IMR-90 (cell line): Measurements from ENCODE around the gene AP3D1. TPM values are rescaled to one million over a fixed set of nuclear protein-coding genes. Genes with fewer than 3 reads are reported as not detected.

Source experiments
- ATAC-seq: fragments of 200-7000 bp; cut with Tn5 transposase; 2 replicates; pipeline ENCODE4 v1.9.1; 2020; ENCODE audit warnings: low read depth, mild to moderate bottlenecking, moderate library complexity
- BruUV-seq: library from RNA; stranded (reverse); fragments of 400-500 nt; replicated peaks from 2 replicates; lab custom pipeline; 2021; lab: Mats Ljungman, UMichigan
- CTCF ChIA-PET: fragments of 300-600 bp; formaldehyde crosslinking; extraction: SDS; loops from one replicate; lab custom pipeline; 2021; ENCODE audit warnings: antibody characterized with exemption; lab: Yijun Ruan, JAX
- POLR2A ChIA-PET: fragments of 300-600 bp; sonication (Branson Sonifier 250); formaldehyde crosslinking; loops from one replicate; lab custom pipeline; 2022; ENCODE audit warnings: antibody characterized with exemption; ENCODE audit not compliant: unreplicated experiment; lab: Charles Lee
- DNase-seq: peaks from one replicate; pipeline ENCODE4 v3.0.0; 2013
- H2AFZ ChIP-seq: replicated peaks from 2 replicates; pipeline ENCODE3; 2013; ENCODE audit warnings: low read length, mild to moderate bottlenecking; ENCODE audit not compliant: poor library complexity
- H2AK5ac ChIP-seq: 2 replicates; pipeline ENCODE4 v1.6.1; 2013; ENCODE audit warnings: low read depth, low read length, inconsistent platforms
- H2AK9ac ChIP-seq: replicated peaks from 2 replicates; pipeline ENCODE3; 2013; ENCODE audit warnings: mild to moderate bottlenecking, low read depth, low read length, moderate library complexity; ENCODE audit not compliant: poor library complexity
- H2BK120ac ChIP-seq: 2 replicates; pipeline ENCODE4 v1.6.1; 2013; ENCODE audit warnings: low read depth, low read length, inconsistent platforms
- H2BK15ac ChIP-seq: 3 replicates; pipeline ENCODE4 v1.6.1; 2013; ENCODE audit warnings: low read depth, low read length, inconsistent platforms
- H2BK20ac ChIP-seq: 2 replicates; pipeline ENCODE4 v1.6.1; 2013; ENCODE audit warnings: low read depth, mild to moderate bottlenecking, inconsistent platforms, low read length, moderate library complexity
- H2BK5ac ChIP-seq: 2 replicates; pipeline ENCODE4 v1.6.1; 2013; ENCODE audit warnings: mild to moderate bottlenecking, low read depth, low read length, inconsistent platforms; ENCODE audit not compliant: poor library complexity, severe bottlenecking
- H3K14ac ChIP-seq: replicated peaks from 2 replicates; pipeline ENCODE4 v1.6.1; 2013; ENCODE audit warnings: low read depth, low read length, inconsistent platforms
- H3K18ac ChIP-seq: 2 replicates; pipeline ENCODE4 v1.6.1; 2013; ENCODE audit warnings: low read depth, low read length, control low read depth
- H3K23ac ChIP-seq: 2 replicates; pipeline ENCODE4 v1.6.1; 2013; ENCODE audit warnings: low read depth, low read length, inconsistent platforms
- H3K27ac ChIP-seq: 2 replicates; pipeline ENCODE4 v1.5.1; 2013; ENCODE audit warnings: mild to moderate bottlenecking, control low read depth, low read length; ENCODE audit not compliant: insufficient read depth
- H3K27me3 ChIP-seq: 2 replicates; pipeline ENCODE4 v1.6.1; 2013; ENCODE audit warnings: low read length; ENCODE audit not compliant: control insufficient read depth, insufficient read depth
- H3K36me3 ChIP-seq: 2 replicates; pipeline ENCODE4 v1.6.1; 2013; ENCODE audit warnings: low read length, mixed read lengths; ENCODE audit not compliant: control insufficient read depth, insufficient read depth
- H3K4ac ChIP-seq: 2 replicates; pipeline ENCODE4 v1.6.1; 2013; ENCODE audit warnings: low read depth, low read length, inconsistent platforms
- H3K4me1 ChIP-seq: 2 replicates; pipeline ENCODE4 v1.6.1; 2013; ENCODE audit warnings: low read length, mixed read lengths; ENCODE audit not compliant: control insufficient read depth, insufficient read depth
- H3K4me2 ChIP-seq: 2 replicates; pipeline ENCODE4 v1.6.1; 2013; ENCODE audit warnings: low read depth, mild to moderate bottlenecking, control low read depth, low read length, moderate library complexity
- H3K4me3 ChIP-seq: 2 replicates; pipeline ENCODE4 v1.5.1; 2013; ENCODE audit warnings: low read depth, mild to moderate bottlenecking, control low read depth, low read length, moderate library complexity; ENCODE audit not compliant: insufficient read depth
- H3K56ac ChIP-seq: 2 replicates; pipeline ENCODE4 v1.6.1; 2013; ENCODE audit warnings: low read length, inconsistent platforms; ENCODE audit not compliant: insufficient read depth; ENCODE audit errors: extremely low read depth
- H3K79me1 ChIP-seq, 2 experiments: 2 replicates each; pipeline ENCODE4 v1.6.1; 2013; ENCODE audit warnings: low read length in 2 of 2, inconsistent platforms in 1 of 2, low read depth in 1 of 2
- H3K9ac ChIP-seq: 2 replicates; pipeline ENCODE4 v1.6.1; 2013; ENCODE audit warnings: low read depth, low read length, control low read depth
- H3K9me1 ChIP-seq: 2 replicates; pipeline ENCODE4 v1.6.1; 2013; ENCODE audit warnings: low read length, inconsistent platforms; ENCODE audit not compliant: insufficient read depth
- H3K9me3 ChIP-seq: 2 replicates; pipeline ENCODE4 v1.6.1; 2013; ENCODE audit warnings: low read length; ENCODE audit not compliant: control insufficient read depth, insufficient read depth
- H4K20me1 ChIP-seq: 2 replicates; pipeline ENCODE4 v1.6.1; 2013; ENCODE audit warnings: low read length, inconsistent platforms; ENCODE audit not compliant: insufficient read depth
- H4K5ac ChIP-seq: 2 replicates; pipeline ENCODE4 v1.6.1; 2013; ENCODE audit warnings: mild to moderate bottlenecking, low read depth, low read length, control low read depth
- H4K8ac ChIP-seq, 2 experiments: 2 replicates each; pipeline ENCODE4 v1.6.1; 2013; ENCODE audit warnings: low read depth in 2 of 2, low read length in 2 of 2, control low read depth in 1 of 2, inconsistent platforms in 1 of 2
- H4K91ac ChIP-seq: 2 replicates; pipeline ENCODE4 v1.6.1; 2013; ENCODE audit warnings: low read depth, low read length, inconsistent platforms; ENCODE audit not compliant: insufficient read depth
- BHLHE40 ChIP-seq: fragments of 150-350 bp; IDR thresholded peaks from 2 replicates; pipeline ENCODE4 v1.6.1; 2016; ENCODE audit warnings: mild to moderate bottlenecking, low read depth, low read length
- CEBPB ChIP-seq: IDR thresholded peaks from 2 replicates; pipeline ENCODE4 v1.6.1; 2012; ENCODE audit warnings: low read depth, low read length, improper control_type of control experiment
- CHD1 ChIP-seq: IDR thresholded peaks from 2 replicates; pipeline ENCODE4 v1.6.1; 2012; ENCODE audit warnings: low read depth, low read length, improper control_type of control experiment
- FOS ChIP-seq: fragments of 150-350 bp; IDR thresholded peaks from 2 replicates; pipeline ENCODE4 v1.6.1; 2016; ENCODE audit warnings: low read depth, low read length
- MAFK ChIP-seq: IDR thresholded peaks from 2 replicates; pipeline ENCODE4 v1.6.1; 2012; ENCODE audit warnings: low read depth, low read length, improper control_type of control experiment
- MAZ ChIP-seq: IDR thresholded peaks from 2 replicates; pipeline ENCODE4 v1.6.1; 2012; ENCODE audit warnings: low read depth, mild to moderate bottlenecking, low read length, improper control_type of control experiment, moderate library complexity, borderline replicate concordance
- MXI1 ChIP-seq: IDR thresholded peaks from 2 replicates; pipeline ENCODE4 v1.6.1; 2012; ENCODE audit warnings: low read depth, mild to moderate bottlenecking, low read length, moderate library complexity, borderline replicate concordance
- NFE2L2 ChIP-seq: fragments of 150-350 bp; IDR thresholded peaks from 2 replicates; pipeline ENCODE4 v1.6.1; 2016; ENCODE audit warnings: low read depth, mild to moderate bottlenecking, low read length
- POLR2A ChIP-seq: IDR thresholded peaks from 2 replicates; pipeline ENCODE4 v1.6.1; 2012; ENCODE audit warnings: mild to moderate bottlenecking, low read depth, low read length
- RAD21 ChIP-seq: IDR thresholded peaks from 2 replicates; pipeline ENCODE4 v1.6.1; 2012; ENCODE audit warnings: low read length, improper control_type of control experiment
- RCOR1 ChIP-seq: IDR thresholded peaks from 2 replicates; pipeline ENCODE4 v1.6.1; 2012; ENCODE audit warnings: mild to moderate bottlenecking, low read length, improper control_type of control experiment; ENCODE audit not compliant: insufficient replicate concordance
- RFX5 ChIP-seq: IDR thresholded peaks from 2 replicates; pipeline ENCODE4 v1.8.0; 2012; ENCODE audit warnings: low read depth, mild to moderate bottlenecking, low read length, moderate library complexity
- SMC3 ChIP-seq: fragments of 150-350 bp; IDR thresholded peaks from 2 replicates; pipeline ENCODE4 v1.6.1; 2016; ENCODE audit warnings: low read depth, mild to moderate bottlenecking, antibody characterized with exemption, low read length, moderate library complexity
- WGBS, 2 experiments: methylation state at CpG; one replicate each; pipeline versions ENCODE4 v1.1.5 to v1.1.7; 2013; ENCODE audit warnings: missing lambda C conversion rate in 2 of 2; ENCODE audit not compliant: insufficient read length in 1 of 2; ENCODE audit errors: extremely low coverage in 2 of 2; 5-methylcytosine and 5-hydroxymethylcytosine counted together
- dilution Hi-C: fragments of 300-500 bp; cut with HindIII; formaldehyde crosslinking; loops from one replicate; pipeline ENCODE4 v1.14.3; 2018; ENCODE audit warnings: low sequenced_read_pairs; ENCODE audit not compliant: unreplicated experiment
- in situ Hi-C: fragments of 300-500 bp; cut with MboI; formaldehyde crosslinking; loops from 3 replicates; pipeline ENCODE4 v1.14.3; 2019; ENCODE audit warnings: low sequenced_read_pairs, inconsistent platforms, mixed read lengths
- intact Hi-C: fragments of 100-400 bp; cut with micrococcal nuclease; formaldehyde crosslinking; loops from 2 replicates; pipeline ENCODE4 v1.10.0; 2022
- polyA plus RNA-seq, 3 experiments: library from polyadenylated mRNA; depleted of rRNA; stranded (reverse); fragments of >200 nt; gene quantifications; 2 replicates each; pipeline ENCODE4 v1.2.3, GENCODE V29; 2012; ENCODE audit warnings: low replicate concordance in 1 of 3
- total RNA-seq: library from RNA; depleted of rRNA; stranded (reverse); fragments of >200 nt; gene quantifications from 2 replicates; pipeline ENCODE4 v1.2.3, GENCODE V29; 2012
- TF ChIP-seq, protein P1 (sequence below): fragments of 150-350 bp; IDR thresholded peaks from 2 replicates; pipeline ENCODE4 v1.6.1; 2016; ENCODE audit warnings: low read depth, mild to moderate bottlenecking, low read length, moderate library complexity, borderline replicate concordance
- TF ChIP-seq, protein P2 (sequence below): conservative IDR thresholded peaks from 2 replicates; pipeline ENCODE4 v1.5.1; 2012; ENCODE audit warnings: mild to moderate bottlenecking, low read depth, low read length, improper control_type of control experiment
- TF ChIP-seq, protein P3 (sequence below): fragments of 150-350 bp; IDR thresholded peaks from 2 replicates; pipeline ENCODE4 v1.6.1; 2017; ENCODE audit warnings: mild to moderate bottlenecking, antibody characterized with exemption, low read length, low read depth

AP3D1 gene
- total and polyA plus RNA-seq, 2 of the 4 experiments (the other 2 are of a cell fraction): 75.3 to 129 TPM

DNA sequence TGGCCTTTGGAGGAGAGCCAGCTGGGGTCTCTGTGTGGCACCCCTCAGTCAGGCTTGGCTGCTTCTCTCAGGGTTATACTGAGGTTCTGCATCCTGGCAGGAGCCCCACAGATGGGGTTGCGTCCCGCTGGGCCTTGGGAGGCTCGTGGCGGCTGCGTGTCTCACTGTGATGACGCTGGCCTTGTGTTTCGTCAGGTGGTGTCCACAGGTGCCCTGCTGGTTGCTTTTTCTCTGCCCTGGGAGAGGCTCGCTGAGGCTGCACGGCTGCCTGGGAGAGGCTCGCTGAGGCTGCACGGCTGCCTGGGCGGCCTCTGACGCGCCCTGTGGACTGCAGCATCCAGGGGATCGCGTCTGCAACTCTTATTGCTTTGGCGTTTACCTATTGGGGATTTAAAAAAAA is 27.7 kb upstream of the AP3D1 start:
- Histone ChIP-seq H2BK20ac (no peak overlapping the region), H3K27ac (no peak overlapping the region), H3K9ac (no peak overlapping the region), H2AK5ac (peak overlapping the region; percentile 24; the same call in 1 of the 2 replicates), H3K27me3 (no peaks in the 10 kb centered on the region), H4K8ac (no peak overlapping the region), H3K79me1 (peaks cover 8 to 77% of the 10 kb centered on the region in 2 experiments; a peak in 3 of 4 replicates), H3K4me1 (peaks cover 9% of the 10 kb centered on the region), H2BK120ac (no peak overlapping the region), H3K56ac (no peak overlapping the region), H2BK5ac (no peak overlapping the region), H4K5ac (no peak overlapping the region), H3K4me2 (no peak overlapping the region), H2BK15ac (no peak overlapping the region), H3K4me3 (no peak overlapping the region), H2AK9ac (peak overlapping the region; percentile 65), H3K23ac (no peak overlapping the region), H3K36me3 (peaks cover 11% of the 10 kb centered on the region), H3K18ac (no peak overlapping the region), H3K9me3 (no peaks in the 10 kb centered on the region), H3K14ac (no peak overlapping the region), H3K9me1 (peaks cover 19% of the 10 kb centered on the region), H4K20me1 (peaks cover 87% of the 10 kb centered on the region), H3K4ac (no peak overlapping the region), H2AFZ (no peak overlapping the region), H4K91ac (no peak overlapping the region)
- DNase-seq (no peak), ATAC-seq (no peak)
- WGBS, 2 experiments: 93% methylated on average over 10 of the region's 17 CpGs; no CpG with 5 or more reads in 1 of the 2 experiments
- BruUV-seq: no TSS peak
- TF ChIP-seq SMC3: no peak
- no peak for TF ChIP-seq MXI1
- no peak for TF ChIP-seq RCOR1
- TF ChIP-seq, protein P1, sequence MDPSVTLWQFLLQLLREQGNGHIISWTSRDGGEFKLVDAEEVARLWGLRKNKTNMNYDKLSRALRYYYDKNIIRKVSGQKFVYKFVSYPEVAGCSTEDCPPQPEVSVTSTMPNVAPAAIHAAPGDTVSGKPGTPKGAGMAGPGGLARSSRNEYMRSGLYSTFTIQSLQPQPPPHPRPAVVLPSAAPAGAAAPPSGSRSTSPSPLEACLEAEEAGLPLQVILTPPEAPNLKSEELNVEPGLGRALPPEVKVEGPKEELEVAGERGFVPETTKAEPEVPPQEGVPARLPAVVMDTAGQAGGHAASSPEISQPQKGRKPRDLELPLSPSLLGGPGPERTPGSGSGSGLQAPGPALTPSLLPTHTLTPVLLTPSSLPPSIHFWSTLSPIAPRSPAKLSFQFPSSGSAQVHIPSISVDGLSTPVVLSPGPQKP: no peak
- TF ChIP-seq NFE2L2: no peak
- no peak for TF ChIP-seq BHLHE40
- TF ChIP-seq MAFK: no peak
- TF ChIP-seq, protein P2, sequence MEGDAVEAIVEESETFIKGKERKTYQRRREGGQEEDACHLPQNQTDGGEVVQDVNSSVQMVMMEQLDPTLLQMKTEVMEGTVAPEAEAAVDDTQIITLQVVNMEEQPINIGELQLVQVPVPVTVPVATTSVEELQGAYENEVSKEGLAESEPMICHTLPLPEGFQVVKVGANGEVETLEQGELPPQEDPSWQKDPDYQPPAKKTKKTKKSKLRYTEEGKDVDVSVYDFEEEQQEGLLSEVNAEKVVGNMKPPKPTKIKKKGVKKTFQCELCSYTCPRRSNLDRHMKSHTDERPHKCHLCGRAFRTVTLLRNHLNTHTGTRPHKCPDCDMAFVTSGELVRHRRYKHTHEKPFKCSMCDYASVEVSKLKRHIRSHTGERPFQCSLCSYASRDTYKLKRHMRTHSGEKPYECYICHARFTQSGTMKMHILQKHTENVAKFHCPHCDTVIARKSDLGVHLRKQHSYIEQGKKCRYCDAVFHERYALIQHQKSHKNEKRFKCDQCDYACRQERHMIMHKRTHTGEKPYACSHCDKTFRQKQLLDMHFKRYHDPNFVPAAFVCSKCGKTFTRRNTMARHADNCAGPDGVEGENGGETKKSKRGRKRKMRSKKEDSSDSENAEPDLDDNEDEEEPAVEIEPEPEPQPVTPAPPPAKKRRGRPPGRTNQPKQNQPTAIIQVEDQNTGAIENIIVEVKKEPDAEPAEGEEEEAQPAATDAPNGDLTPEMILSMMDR: no peak
- TF ChIP-seq POLR2A: no peak
- TF ChIP-seq CHD1: no peak
- no peak for TF ChIP-seq RAD21
- no peak for TF ChIP-seq CEBPB
- TF ChIP-seq MAZ: no peak
- no peak for TF ChIP-seq RFX5
- TF ChIP-seq, protein P3, sequence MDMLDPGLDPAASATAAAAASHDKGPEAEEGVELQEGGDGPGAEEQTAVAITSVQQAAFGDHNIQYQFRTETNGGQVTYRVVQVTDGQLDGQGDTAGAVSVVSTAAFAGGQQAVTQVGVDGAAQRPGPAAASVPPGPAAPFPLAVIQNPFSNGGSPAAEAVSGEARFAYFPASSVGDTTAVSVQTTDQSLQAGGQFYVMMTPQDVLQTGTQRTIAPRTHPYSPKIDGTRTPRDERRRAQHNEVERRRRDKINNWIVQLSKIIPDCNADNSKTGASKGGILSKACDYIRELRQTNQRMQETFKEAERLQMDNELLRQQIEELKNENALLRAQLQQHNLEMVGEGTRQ: no peak
- TF ChIP-seq FOS: no peak
- intact Hi-C loops (no loop called here), in situ Hi-C loops (no loop called here), dilution Hi-C loops (no loop called here)
- POLR2A ChIA-PET: no interaction called here
- CTCF ChIA-PET: no interaction called here
